ENCODE measurements around the gene ACOD1. TPM values are rescaled to one million over a fixed set of nuclear protein-coding genes. Genes with fewer than 3 reads are reported as not detected.

Gene ACOD1
- total RNA-seq, 1 donor from 2014 or later: not detected

GRCh38 chr13:76991796-76992547 is 43.7 kb downstream of the ACOD1 start, which contains the start of gene CLN5:
TSS of gene CLN5 (plus strand) at chr13:76992081. CDS start at chr13:76992099, 18 bp downstream.
- intact Hi-C loops (cut with micrococcal nuclease): loop anchor here (1.0 to 5.0 kb wide), 7 partner anchors 12 to 1667 kb away; partner anchors contain the start of genes KCTD12, OBI1 and UCHL3
- peak; percentile 95 for ATAC-seq (ENCODE audit: low read depth)
- Mint-ChIP-seq H3K36me3 (ENCODE audit: low read depth) (peaks cover 19% of the 10 kb centered on the region), H3K4me3 (peak within 1 kb of the TSS; percentile 98), H3K4me1 (peaks cover 34% of the 10 kb centered on the region), H3K9me3 (no peaks in the 10 kb centered on the region), H3K27me3 (no peaks in the 10 kb centered on the region), H3K27ac (peak within 1 kb of the TSS; percentile 97)
- CTCF ChIA-PET: interaction anchor here (1.1 to 1.4 kb wide), 5 partner anchors 9 to 34 kb away, joined by 4 to 7 read pairs (median 5); no protein-coding TSS in a partner anchor
- DNase-seq: peak; percentile 93
- TF ChIP-seq CTCF (IDR thresholded peaks at IDR 0.05): no peak
- POLR2A ChIA-PET: interaction anchor here (0.6 to 4.7 kb wide), 14 partner anchors 8 to 1442 kb away, joined by 3 to 76 read pairs (median 4); partner anchors contain the start of genes FBXL3, KCTD12 and UCHL3

- ATAC-seq (ENCODE audit: low read depth): no peak
These were observed 44.3 kb downstream of the ACOD1 start for GRCh38 chr13:76992548-76993001.

GRCh38 chr13:76993021-76993420 is 44.7 kb downstream of the ACOD1 start:
- no peak for ATAC-seq (ENCODE audit: low read depth)
- H3K27me3 Mint-ChIP-seq: no peaks in the 10 kb centered on the region
- ChIA-PET POLR2A (interaction anchor here (0.6 to 4.7 kb wide), 7 partner anchors 9 to 387 kb away, joined by 3 to 76 read pairs (median 5); partner anchors contain the start of gene FBXL3), CTCF (interaction anchor here (1.1 to 1.4 kb wide), 5 partner anchors 8 to 33 kb away, joined by 4 to 7 read pairs (median 5); no protein-coding TSS in a partner anchor)
- peaks cover 28% of the 10 kb centered on the region for H3K36me3 Mint-ChIP-seq (ENCODE audit: low read depth)
- DNase-seq: no peak
- intact Hi-C loops (cut with micrococcal nuclease): loop anchor here (2.0 to 5.0 kb wide), 2 partner anchors 1446 to 1666 kb away; partner anchors contain the start of genes OBI1 and UCHL3
- H3K4me1 Mint-ChIP-seq: peaks cover 37% of the 10 kb centered on the region
- H3K27ac Mint-ChIP-seq: peak overlapping the region; percentile 97
- H3K4me3 Mint-ChIP-seq: peak overlapping the region; percentile 98
- no peak for TF ChIP-seq CTCF (IDR thresholded peaks at IDR 0.05)
- no peaks in the 10 kb centered on the region for H3K9me3 Mint-ChIP-seq

More at GRCh38 chr13:76992548-76993001, 44.3 kb downstream of the ACOD1 start:
- H3K36me3 Mint-ChIP-seq (ENCODE audit: low read depth): peaks cover 25% of the 10 kb centered on the region
- POLR2A ChIA-PET: interaction anchor here (0.7 to 4.7 kb wide), 8 partner anchors 9 to 437 kb away, joined by 3 to 76 read pairs (median 4); partner anchors contain the start of gene FBXL3
- peak overlapping the region; percentile 98 for H3K4me3 Mint-ChIP-seq
- peaks cover 34% of the 10 kb centered on the region for H3K4me1 Mint-ChIP-seq
- TF ChIP-seq CTCF (IDR thresholded peaks at IDR 0.05): no peak
- H3K27ac Mint-ChIP-seq: peak overlapping the region; percentile 97
- H3K27me3 Mint-ChIP-seq: no peaks in the 10 kb centered on the region
- intact Hi-C loops (cut with micrococcal nuclease): loop anchor here (1.0 to 5.0 kb wide), 6 partner anchors 17 to 1666 kb away; partner anchors contain the start of genes KCTD12, OBI1 and UCHL3
- peak; percentile 23 for DNase-seq
- CTCF ChIA-PET: interaction anchor here (1.1 to 1.4 kb wide), 4 partner anchors 9 to 33 kb away, joined by 4 to 7 read pairs (median 5); no protein-coding TSS in a partner anchor
- no peaks in the 10 kb centered on the region for H3K9me3 Mint-ChIP-seq

GRCh38 chr13:76993473-76993872 is 45.2 kb downstream of the ACOD1 start:
- CTCF ChIA-PET: interaction anchor here (1.1 to 1.4 kb wide), 4 partner anchors 9 to 32 kb away, joined by 5 to 7 read pairs (median 5); no protein-coding TSS in a partner anchor
- POLR2A ChIA-PET: interaction anchor here (0.6 to 4.7 kb wide), 5 partner anchors 8 to 387 kb away, joined by 3 to 76 read pairs (median 4); partner anchors contain the start of gene FBXL3
- peaks cover 40% of the 10 kb centered on the region for H3K4me1 Mint-ChIP-seq

More at GRCh38 chr13:76993473-76993872, 45.2 kb downstream of the ACOD1 start:
- ATAC-seq (ENCODE audit: low read depth): no peak
- Mint-ChIP-seq H3K27me3 (no peaks in the 10 kb centered on the region), H3K27ac (peak overlapping the region; percentile 97), H3K9me3 (no peaks in the 10 kb centered on the region), H3K36me3 (ENCODE audit: low read depth) (peaks cover 32% of the 10 kb centered on the region), H3K4me3 (peak overlapping the region; percentile 98)
- no peak for DNase-seq
- no peak for TF ChIP-seq CTCF (IDR thresholded peaks at IDR 0.05)
- intact Hi-C loops (cut with micrococcal nuclease): loop anchor here (2.0 to 5.0 kb wide), 2 partner anchors 1446 to 1665 kb away; partner anchors contain the start of genes OBI1 and UCHL3

Measured in activated B cell treated with CpG ODN at 0.5 μM for 24 hours (primary cell).